NCI-H1694 (cell line): ENCODE results near the gene ADAMTS12.

ENCODE experiments used
- DNase-seq: peaks from one replicate; lab custom pipeline; 2025; lab: John Stamatoyannopoulos, UW

The ADAMTS12 gene

DNA sequence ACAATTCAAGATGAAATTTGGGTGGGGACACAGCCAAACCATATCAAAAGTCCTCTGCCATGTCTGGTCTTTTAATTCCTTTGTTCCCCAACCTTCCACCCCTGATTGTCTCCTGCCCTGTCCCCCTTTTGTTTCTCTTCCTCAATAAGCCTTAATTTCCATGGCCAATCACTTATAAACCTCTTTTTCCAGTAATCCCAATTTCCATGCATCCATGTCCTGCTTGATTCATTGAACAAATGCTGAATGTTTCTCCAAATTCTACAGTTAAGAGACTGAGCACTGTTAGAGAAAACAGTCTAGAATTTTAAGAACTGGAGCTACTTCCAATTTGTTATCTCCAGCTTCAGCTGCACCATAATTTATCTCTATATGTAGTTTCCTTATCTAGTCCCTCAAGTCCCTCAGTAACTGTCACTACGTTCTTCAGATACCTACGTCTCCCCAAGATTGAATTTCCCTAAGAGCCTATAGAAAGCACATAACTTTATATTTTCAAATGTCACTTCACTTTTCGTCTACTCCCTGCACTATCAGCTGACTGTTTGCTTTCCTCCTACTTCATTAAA, 416.8 kb downstream of the ADAMTS12 start:
- no peak for DNase-seq

DNA sequence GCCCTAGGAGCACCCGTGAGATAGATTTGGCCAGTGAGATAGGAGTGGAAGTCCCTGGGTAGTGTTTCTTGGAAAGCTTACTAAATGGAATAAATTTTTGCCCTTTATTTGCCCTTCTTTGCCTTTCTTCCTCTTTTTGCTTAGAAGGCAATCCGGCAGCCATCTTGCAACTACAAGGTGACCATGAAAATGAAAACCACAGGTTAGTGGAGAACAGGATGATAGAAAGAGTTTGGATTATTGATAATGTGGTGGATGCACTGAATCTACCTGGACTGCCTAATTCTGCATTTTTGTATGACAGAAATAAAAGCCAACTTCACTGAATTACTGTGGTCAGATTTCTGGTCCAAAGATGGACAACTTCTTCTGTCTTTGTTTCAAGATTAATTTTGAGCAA, 417.8 kb downstream of the ADAMTS12 start:
- no peak for DNase-seq
